ENCODE results near the gene TAB2.
"Not testable (repeated sequence)": the region's sequence is repeated elsewhere in the genome, so short reads cannot be mapped to it uniquely, and the experiment has no call there.

TAB2 gene

GRCh38 chr6:149311766-149312165 lies 5.7 kb upstream of the TAB2 start:
- no peak for DNase-seq (ENCODE audit: low read depth)

- no peak for DNase-seq (ENCODE audit: low read depth)
Observed at GRCh38 chr6:149313070-149313469, 4.4 kb upstream of the TAB2 start.

DNA sequence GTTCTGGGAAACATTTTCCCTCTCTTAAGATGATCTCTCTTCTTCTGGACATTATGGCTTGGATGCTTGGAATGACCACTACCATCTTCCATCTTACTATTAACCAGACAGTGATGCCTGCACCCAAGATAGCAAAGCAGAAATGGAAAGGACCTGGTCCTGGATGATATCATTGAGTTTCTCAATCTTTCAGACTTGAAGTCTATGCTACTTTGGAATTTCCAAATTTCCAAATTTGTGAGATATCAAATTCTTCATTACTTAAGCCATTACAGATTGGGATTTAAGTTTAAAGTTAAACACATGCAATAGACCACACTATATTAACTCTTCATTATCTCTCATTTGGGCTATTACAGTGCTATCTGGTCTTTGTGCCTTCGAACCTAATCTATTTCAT lies 3.7 kb upstream of the TAB2 start:
- no peak for DNase-seq (ENCODE audit: low read depth)

GRCh38 chr6:149314325-149314905 lies 3.1 kb upstream of the TAB2 start:
- no peak for DNase-seq (ENCODE audit: low read depth)

- no peak for DNase-seq (ENCODE audit: low read depth)
Observed at GRCh38 chr6:149316108-149316727, 1.3 kb upstream of the TAB2 start.

GRCh38 chr6:149316740-149317643 lies 520 bp upstream of the TAB2 start:
- peak; percentile 83 for DNase-seq (ENCODE audit: low read depth)

DNA sequence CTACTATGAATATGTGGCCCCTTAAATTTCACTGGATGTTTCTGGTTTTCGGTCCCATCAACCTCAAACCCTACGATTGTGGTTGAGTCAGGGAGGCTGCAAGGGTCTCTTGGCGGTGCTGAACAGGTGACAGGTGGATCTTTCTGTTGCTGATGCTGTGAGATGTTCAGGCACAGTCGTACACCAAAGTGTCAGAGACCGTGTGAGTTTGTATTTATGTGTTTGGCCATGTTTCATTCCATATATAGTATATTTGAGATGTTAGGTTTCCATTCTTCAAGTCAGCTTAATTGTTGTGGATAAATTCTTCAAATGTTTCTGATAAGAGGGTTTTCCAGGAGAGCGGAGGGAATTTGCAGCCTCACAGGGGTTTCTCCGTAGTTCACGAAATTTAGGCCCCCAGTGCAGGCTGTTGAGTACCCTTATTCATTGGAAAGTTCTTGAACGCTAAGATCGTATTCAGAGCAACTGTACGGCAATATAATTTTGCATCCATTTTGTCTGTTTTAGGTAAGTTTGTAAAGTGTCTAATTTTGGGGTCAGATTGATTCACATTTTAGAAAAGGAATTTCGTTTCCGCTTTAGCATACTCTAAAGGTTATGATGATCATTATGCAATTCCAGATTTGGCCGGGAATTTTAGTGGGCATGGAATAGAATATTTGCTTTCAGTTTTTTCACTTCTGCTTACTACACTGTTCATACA lies 1.2 kb downstream of the TAB2 start:
- DNase-seq (ENCODE audit: low read depth): no peak

DNA sequence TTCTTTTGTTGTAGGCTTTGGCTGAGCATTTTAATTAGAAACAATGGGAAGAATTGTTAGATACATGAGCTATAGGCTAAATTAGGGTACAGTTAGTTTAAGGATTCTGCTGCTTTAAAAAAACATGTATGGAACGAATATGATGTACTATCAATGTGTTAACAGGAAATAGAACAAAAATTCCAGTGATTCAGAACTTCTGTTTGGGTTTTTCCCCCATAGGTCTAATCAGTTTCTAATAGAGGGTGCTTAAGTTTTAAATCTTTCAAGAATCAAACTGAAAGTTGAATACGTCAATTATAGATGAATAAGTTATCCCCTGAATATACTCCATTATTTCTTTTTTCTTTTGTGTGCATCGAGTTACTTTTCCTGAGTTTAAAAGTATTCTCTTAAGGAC lies 1.9 kb downstream of the TAB2 start:
- DNase-seq (ENCODE audit: low read depth): no peak

GRCh38 chr6:149320016-149320415 lies 2.5 kb downstream of the TAB2 start:
- DNase-seq (ENCODE audit: low read depth): not testable (repeated sequence)

- DNase-seq (ENCODE audit: low read depth): no peak
Observed at GRCh38 chr6:149320796-149321195, 3.3 kb downstream of the TAB2 start.

GRCh38 chr6:149323353-149323752 lies 5.8 kb downstream of the TAB2 start:
- DNase-seq (ENCODE audit: low read depth): no peak

DNA sequence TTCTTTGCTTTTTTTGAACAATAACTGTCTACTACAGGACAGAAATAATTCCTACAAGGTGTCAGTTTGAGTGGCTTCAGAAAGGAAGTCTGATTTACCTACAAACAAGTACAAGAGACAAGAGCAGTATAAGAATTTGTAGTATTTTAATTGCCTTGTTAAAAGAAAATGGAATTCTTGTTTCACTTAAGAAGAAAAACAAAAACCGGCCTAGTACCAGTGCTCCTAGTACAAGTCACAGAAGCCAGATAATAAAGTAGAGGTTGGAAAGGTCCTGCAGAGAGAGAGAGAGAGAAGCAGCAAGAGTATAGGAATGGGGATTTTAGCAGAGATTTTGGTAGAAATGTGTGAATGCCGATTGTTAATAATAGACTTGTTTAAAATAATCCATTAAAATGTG lies 6.4 kb downstream of the TAB2 start:
- DNase-seq (ENCODE audit: low read depth): no peak

DNA sequence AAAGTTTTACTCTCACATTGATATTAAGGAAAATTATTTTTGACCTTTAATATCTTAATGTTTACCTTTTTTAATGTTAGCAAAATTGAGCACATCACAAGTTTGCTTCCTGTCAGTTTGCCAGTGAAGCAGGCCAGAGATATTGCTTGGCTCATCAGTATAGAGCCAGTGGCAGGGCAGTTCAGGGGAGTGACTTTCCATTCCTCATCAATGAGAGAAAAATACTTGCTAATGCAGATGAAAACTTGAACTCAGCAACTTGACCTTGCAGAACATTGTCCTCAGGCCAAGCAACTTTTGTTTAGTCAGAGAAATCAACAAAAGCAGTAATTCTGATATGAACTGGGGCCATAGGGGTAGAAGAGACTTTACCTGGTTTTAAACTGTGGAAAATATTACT lies 6.9 kb downstream of the TAB2 start:
- DNase-seq (ENCODE audit: low read depth): no peak

GRCh38 chr6:149325648-149326236 lies 8.2 kb downstream of the TAB2 start:
- no peak for DNase-seq (ENCODE audit: low read depth)

DNA sequence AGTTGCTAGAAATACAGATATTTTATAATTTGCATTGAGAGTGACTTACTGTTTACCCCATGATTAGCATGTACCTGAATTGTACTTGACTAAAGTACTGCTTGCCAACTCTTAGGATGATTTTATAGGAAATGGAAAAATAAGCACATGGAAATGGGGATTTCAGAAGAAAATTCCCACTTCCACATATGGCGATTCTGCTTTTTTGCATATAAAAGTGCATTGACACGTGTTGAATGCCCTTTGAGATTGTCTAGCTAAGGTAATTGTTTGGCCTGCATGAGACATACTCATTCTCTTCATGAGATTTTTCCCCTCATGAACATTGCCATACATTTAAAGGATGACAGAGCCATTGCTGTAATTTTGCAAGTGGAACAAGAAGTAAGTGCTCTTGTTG lies 10.1 kb downstream of the TAB2 start:
- no peak for DNase-seq (ENCODE audit: low read depth)

- no peak for DNase-seq (ENCODE audit: low read depth)
Observed at GRCh38 chr6:149328083-149328482, 10.6 kb downstream of the TAB2 start.

GRCh38 chr6:149329529-149329928 lies 12.0 kb downstream of the TAB2 start:
- DNase-seq (ENCODE audit: low read depth): no peak

DNA sequence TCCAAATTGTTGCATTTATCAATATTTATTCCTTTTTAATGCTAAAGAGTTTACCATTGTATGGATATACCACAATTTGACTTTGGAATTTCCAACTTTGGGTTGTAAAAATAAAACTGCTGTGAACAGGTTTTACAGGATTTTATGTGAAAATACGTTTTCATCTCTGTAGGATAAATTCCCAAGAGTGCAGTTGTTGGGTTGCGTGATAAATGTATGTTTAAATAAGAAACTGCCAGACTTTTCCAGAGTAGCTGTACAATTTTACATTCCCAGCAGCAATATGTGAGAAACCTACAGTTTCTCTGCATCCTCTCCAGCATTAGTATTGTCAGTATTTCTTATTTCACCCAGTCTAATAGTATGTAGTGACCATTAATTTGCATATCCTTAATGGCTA lies 12.6 kb downstream of the TAB2 start:
- no peak for DNase-seq (ENCODE audit: low read depth)

DNA sequence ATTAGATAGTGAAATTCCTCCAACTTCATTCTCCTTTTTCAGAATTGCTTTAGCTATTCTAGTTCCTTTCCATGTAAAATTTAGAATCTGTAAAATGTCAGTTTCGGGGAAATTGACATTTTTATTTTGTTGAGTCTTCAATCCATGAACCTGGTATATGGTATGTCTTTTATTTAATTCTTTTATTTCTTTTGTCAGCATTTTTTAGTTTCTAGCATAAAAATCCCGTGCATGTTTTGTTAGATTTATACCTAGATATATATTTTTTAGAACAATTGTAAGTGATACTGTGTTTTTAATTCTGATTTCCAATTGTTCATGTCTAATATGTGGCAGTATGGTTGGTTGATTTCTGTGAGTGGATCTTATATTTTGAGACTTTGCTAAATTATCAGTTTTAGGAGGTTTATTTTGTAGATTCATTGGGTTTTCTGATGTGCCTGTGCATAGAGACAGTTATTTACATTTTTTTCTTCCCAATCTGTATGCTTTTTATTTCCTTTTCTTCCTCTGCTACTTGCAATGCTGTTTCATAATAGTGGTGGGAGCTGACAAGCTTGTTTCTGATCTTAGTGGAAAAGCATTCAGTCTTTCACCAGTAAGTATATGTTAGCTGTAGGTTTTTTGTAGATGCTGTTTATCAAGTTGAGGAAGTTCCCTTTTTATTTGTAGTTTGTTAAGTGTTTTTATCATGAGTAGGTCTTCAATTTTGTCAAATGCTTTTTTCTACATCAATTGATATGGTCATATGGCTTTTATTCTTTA lies 13.7 kb downstream of the TAB2 start:
- no peak for DNase-seq (ENCODE audit: low read depth)

DNA sequence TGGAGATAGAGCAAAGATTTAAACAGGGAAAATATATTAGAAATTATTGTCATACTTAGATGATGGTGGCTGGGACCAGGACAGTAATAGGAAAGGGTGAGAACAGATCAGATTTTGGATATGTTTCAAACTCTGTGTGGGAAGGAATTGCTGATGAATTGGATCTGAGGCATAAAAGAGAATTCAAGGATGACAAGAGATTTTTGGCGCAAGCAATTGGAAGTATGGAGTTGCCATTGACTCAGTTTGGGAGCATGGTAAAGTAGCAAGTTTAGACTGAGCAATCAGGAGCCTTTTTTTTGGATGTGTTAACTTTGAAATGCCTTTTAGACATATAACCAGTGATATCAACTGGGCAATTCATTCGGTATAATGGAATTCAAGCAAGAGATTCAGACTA lies 14.4 kb downstream of the TAB2 start:
- no peak for DNase-seq (ENCODE audit: low read depth)

GRCh38 chr6:149332602-149333265 lies 15.2 kb downstream of the TAB2 start:
- no peak for DNase-seq (ENCODE audit: low read depth)

Data from activated T-cell treated with anti-CD3 and anti-CD28 coated beads for 1 hour (primary cell).